ENCODE data around the gene ADAP2.
"Not testable (repeated sequence)": the region's sequence is repeated elsewhere in the genome, so short reads cannot be mapped to it uniquely, and the experiment has no call there.

Gene ADAP2

GRCh38 chr17:30950669-30951399 lies 29.1 kb downstream of the ADAP2 start:
- no peaks in the 10 kb centered on the region for H3K4me1 Mint-ChIP-seq
- H3K9me3 Mint-ChIP-seq = no peaks in the 10 kb centered on the region
- DNase-seq = no peak
- H3K27ac Mint-ChIP-seq = no peak overlapping the region
- no peak overlapping the region for H3K4me3 Mint-ChIP-seq
- CTCF ChIA-PET = interaction anchor here (0.9 kb wide), 1 partner anchor 13 kb away, joined by 3 read pairs; no protein-coding TSS in a partner anchor
- H3K36me3 Mint-ChIP-seq = no peaks in the 10 kb centered on the region
- no peaks in the 10 kb centered on the region for H3K27me3 Mint-ChIP-seq

GRCh38 chr17:30952638-30953393 lies 31.1 kb downstream of the ADAP2 start:
- DNase-seq = no peak
- Mint-ChIP-seq H3K36me3 (no peaks in the 10 kb centered on the region), H3K27ac (no peak overlapping the region), H3K9me3 (no peaks in the 10 kb centered on the region), H3K4me1 (no peaks in the 10 kb centered on the region), H3K27me3 (peaks cover 19% of the 10 kb centered on the region), H3K4me3 (no peak overlapping the region)
- CTCF ChIA-PET = interaction anchor here (1.0 kb wide), 1 partner anchor 262 kb away, joined by 4 read pairs; no protein-coding TSS in a partner anchor

- H3K4me1 Mint-ChIP-seq = no peaks in the 10 kb centered on the region
- DNase-seq = no peak
- H3K27me3 Mint-ChIP-seq = peaks cover 33% of the 10 kb centered on the region
- H3K4me3 Mint-ChIP-seq = no peak overlapping the region
- H3K27ac Mint-ChIP-seq = no peak overlapping the region
- H3K36me3 Mint-ChIP-seq = no peaks in the 10 kb centered on the region
- CTCF ChIA-PET = no interaction called here
- no peaks in the 10 kb centered on the region for H3K9me3 Mint-ChIP-seq
Observed at GRCh38 chr17:30954046-30954830, 32.5 kb downstream of the ADAP2 start.

GRCh38 chr17:30956764-30957374 lies 35.1 kb downstream of the ADAP2 start:
- Mint-ChIP-seq H3K27me3 (peaks cover 43% of the 10 kb centered on the region), H3K9me3 (no peaks in the 10 kb centered on the region), H3K4me3 (no peak overlapping the region), H3K4me1 (peaks cover 5% of the 10 kb centered on the region), H3K27ac (no peak overlapping the region), H3K36me3 (no peaks in the 10 kb centered on the region)
- CTCF ChIA-PET = no interaction called here
- DNase-seq = no peak

GRCh38 chr17:30957741-30958140 lies 36.0 kb downstream of the ADAP2 start:
- no peak for DNase-seq
- no peak overlapping the region for H3K27ac Mint-ChIP-seq
- peaks cover 5% of the 10 kb centered on the region for H3K4me1 Mint-ChIP-seq
- H3K36me3 Mint-ChIP-seq = no peaks in the 10 kb centered on the region
- H3K4me3 Mint-ChIP-seq = no peak overlapping the region
- peaks cover 43% of the 10 kb centered on the region for H3K27me3 Mint-ChIP-seq
- CTCF ChIA-PET = no interaction called here
- no peaks in the 10 kb centered on the region for H3K9me3 Mint-ChIP-seq

GRCh38 chr17:30958187-30958586 lies 36.4 kb downstream of the ADAP2 start:
- CTCF ChIA-PET = no interaction called here
- Mint-ChIP-seq H3K27me3 (peaks cover 43% of the 10 kb centered on the region), H3K4me3 (no peak overlapping the region), H3K27ac (no peak overlapping the region), H3K36me3 (no peaks in the 10 kb centered on the region), H3K9me3 (no peaks in the 10 kb centered on the region), H3K4me1 (peaks cover 5% of the 10 kb centered on the region)
- DNase-seq = no peak

GRCh38 chr17:30961209-30962188 lies 39.8 kb downstream of the ADAP2 start:
- no peak for DNase-seq
- Mint-ChIP-seq H3K4me1 (peaks cover 5% of the 10 kb centered on the region), H3K27ac (no peak overlapping the region), H3K36me3 (no peaks in the 10 kb centered on the region), H3K27me3 (peaks cover 37% of the 10 kb centered on the region), H3K9me3 (no peaks in the 10 kb centered on the region), H3K4me3 (no peak overlapping the region)
- CTCF ChIA-PET = no interaction called here

- H3K36me3 Mint-ChIP-seq, CTCF ChIA-PET, DNase-seq, H3K9me3 Mint-ChIP-seq, H3K4me3 Mint-ChIP-seq, H3K27ac Mint-ChIP-seq: not testable (repeated sequence)
- H3K27me3 Mint-ChIP-seq = peaks cover 22% of the 10 kb centered on the region
- H3K4me1 Mint-ChIP-seq = peaks cover 17% of the 10 kb centered on the region
Observed at GRCh38 chr17:30964312-30964711, 42.6 kb downstream of the ADAP2 start.

- H3K4me1 Mint-ChIP-seq = peaks cover 20% of the 10 kb centered on the region
- H3K4me3 Mint-ChIP-seq = no peak overlapping the region
- CTCF ChIA-PET = no interaction called here
- no peak for DNase-seq
- H3K36me3 Mint-ChIP-seq = no peaks in the 10 kb centered on the region
- H3K27me3 Mint-ChIP-seq = peaks cover 22% of the 10 kb centered on the region
- no peaks in the 10 kb centered on the region for H3K9me3 Mint-ChIP-seq
- H3K27ac Mint-ChIP-seq = no peak overlapping the region
Observed at GRCh38 chr17:30964876-30965275, 43.1 kb downstream of the ADAP2 start.

GRCh38 chr17:30965686-30966085 lies 43.9 kb downstream of the ADAP2 start:
- no peaks in the 10 kb centered on the region for H3K36me3 Mint-ChIP-seq

GRCh38 chr17:30967911-30968310 lies 46.2 kb downstream of the ADAP2 start:
- H3K4me3 Mint-ChIP-seq, H3K27ac Mint-ChIP-seq, H3K9me3 Mint-ChIP-seq, H3K36me3 Mint-ChIP-seq, DNase-seq: not testable (repeated sequence)
- CTCF ChIA-PET = interaction anchor here (0.8 kb wide), 1 partner anchor 14 kb away, joined by 3 read pairs; no protein-coding TSS in a partner anchor
- Mint-ChIP-seq H3K27me3 (peaks cover 30% of the 10 kb centered on the region), H3K4me1 (peaks cover 35% of the 10 kb centered on the region)

More at GRCh38 chr17:30965686-30966085, 43.9 kb downstream of the ADAP2 start:
- H3K4me3 Mint-ChIP-seq = no peak overlapping the region
- CTCF ChIA-PET = no interaction called here
- H3K9me3 Mint-ChIP-seq = no peaks in the 10 kb centered on the region
- peaks cover 28% of the 10 kb centered on the region for H3K4me1 Mint-ChIP-seq
- DNase-seq = no peak
- peaks cover 27% of the 10 kb centered on the region for H3K27me3 Mint-ChIP-seq
- no peak overlapping the region for H3K27ac Mint-ChIP-seq

GRCh38 chr17:30969989-30970830 lies 48.5 kb downstream of the ADAP2 start:
- CTCF ChIA-PET = interaction anchor here (1.1 kb wide), 1 partner anchor 91 kb away, joined by 4 read pairs; no protein-coding TSS in a partner anchor
- H3K9me3 Mint-ChIP-seq = peaks cover 1% of the 10 kb centered on the region
- H3K36me3 Mint-ChIP-seq = peaks cover 11% of the 10 kb centered on the region
- DNase-seq = peak; percentile 35
- H3K4me1 Mint-ChIP-seq = peaks cover 41% of the 10 kb centered on the region
- H3K4me3 Mint-ChIP-seq = peak overlapping the region; percentile 98
- H3K27ac Mint-ChIP-seq = peak overlapping the region; percentile 84
- H3K27me3 Mint-ChIP-seq = peaks cover 30% of the 10 kb centered on the region
